SK-N-SH treated with all-trans-retinoic acid at 6 μM for 48 hours (cell line): Measurements from ENCODE around the gene LAMA2.
A peak's percentile ranks its signal among the peaks of the same experiment; 100 is the strongest.

Source experiments
- ATAC-seq: fragments of 200-7000 bp; cut with Tn5 transposase; 3 replicates; pipeline ENCODE4 v1.9.1; 2020; ENCODE audit warnings: mild to moderate bottlenecking, moderate library complexity
- ARNTL ChIP-seq: fragments of 450-650 bp; formaldehyde crosslinking; IDR thresholded peaks from 2 replicates; pipeline ENCODE4 v1.5.0; 2020; ENCODE audit warnings: low read depth, mild to moderate bottlenecking, moderate library complexity, borderline replicate concordance
- BACH2 ChIP-seq: fragments of 250-450 bp; sonication (Bioruptor Pico); IDR thresholded peaks from 2 replicates; pipeline ENCODE4 v1.9.0; 2021; ENCODE audit warnings: mild to moderate bottlenecking, borderline replicate concordance
- CREB5 ChIP-seq: fragments of 250-450 bp; sonication (Bioruptor Pico); IDR thresholded peaks from 2 replicates; pipeline ENCODE4 v1.5.1; 2020; ENCODE audit warnings: low read depth, mild to moderate bottlenecking, moderate library complexity
- CSDC2 ChIP-seq: fragments of 250-450 bp; sonication (Bioruptor Pico); IDR thresholded peaks from 2 replicates; pipeline ENCODE4 v1.5.0; 2020; ENCODE audit warnings: mild to moderate bottlenecking, moderate library complexity
- ESRRG ChIP-seq: fragments of 250-450 bp; sonication (Bioruptor Pico); IDR thresholded peaks from 2 replicates; pipeline ENCODE4 v1.6.1; 2021; ENCODE audit warnings: mild to moderate bottlenecking
- GLIS3 ChIP-seq: fragments of 250-450 bp; sonication (Bioruptor Pico); IDR thresholded peaks from 2 replicates; pipeline ENCODE4 v1.5.0; 2020; ENCODE audit warnings: mild to moderate bottlenecking, moderate library complexity
- ISL1 ChIP-seq: fragments of 250-450 bp; sonication (Bioruptor Pico); IDR thresholded peaks from 2 replicates; pipeline ENCODE4 v2.1.2; 2022; ENCODE audit warnings: mild to moderate bottlenecking, moderate library complexity
- OSR1 ChIP-seq: fragments of 250-450 bp; sonication (Bioruptor Pico); IDR thresholded peaks from 2 replicates; pipeline ENCODE4 v1.8.0; 2022; ENCODE audit warnings: moderate library complexity, mild to moderate bottlenecking, inconsistent platforms
- PATZ1 ChIP-seq: fragments of 250-450 bp; sonication (Bioruptor Pico); IDR thresholded peaks from 2 replicates; pipeline ENCODE4 v1.8.0; 2020; ENCODE audit warnings: mild to moderate bottlenecking, moderate library complexity, borderline replicate concordance
- PPARA ChIP-seq: fragments of 250-450 bp; sonication (Bioruptor Pico); IDR thresholded peaks from 2 replicates; pipeline ENCODE4 v1.5.0; 2020; ENCODE audit warnings: mild to moderate bottlenecking, borderline replicate concordance
- RARB ChIP-seq: fragments of 250-450 bp; sonication (Bioruptor Pico); IDR thresholded peaks from 2 replicates; pipeline ENCODE4 v1.8.0; 2021; ENCODE audit warnings: mild to moderate bottlenecking, moderate library complexity
- SNAI2 ChIP-seq: fragments of 250-450 bp; sonication (Bioruptor Pico); IDR thresholded peaks from 2 replicates; pipeline ENCODE4 v1.5.0; 2020; ENCODE audit warnings: mild to moderate bottlenecking, moderate library complexity
- TCF4 ChIP-seq: fragments of 250-450 bp; sonication (Bioruptor Pico); IDR thresholded peaks from 2 replicates; pipeline ENCODE4 v1.8.0; 2021; ENCODE audit warnings: mild to moderate bottlenecking, moderate library complexity, borderline replicate concordance
- TOX ChIP-seq: fragments of 250-450 bp; sonication (Bioruptor Pico); IDR thresholded peaks from 2 replicates; pipeline ENCODE4 v1.8.0; 2021; ENCODE audit warnings: mild to moderate bottlenecking, moderate library complexity, borderline replicate concordance
- ZC3H10 ChIP-seq: fragments of 250-450 bp; sonication (Bioruptor Pico); IDR thresholded peaks from 2 replicates; pipeline ENCODE4 v1.5.1; 2021; ENCODE audit warnings: mild to moderate bottlenecking, moderate library complexity
- ZFP3 ChIP-seq: fragments of 250-450 bp; sonication (Bioruptor Pico); IDR thresholded peaks from 2 replicates; pipeline ENCODE4 v1.5.0; 2020; ENCODE audit warnings: mild to moderate bottlenecking, moderate library complexity
- ZFP30 ChIP-seq: fragments of 450-650 bp; formaldehyde crosslinking; IDR thresholded peaks from 2 replicates; pipeline ENCODE4 v1.5.0; 2022; ENCODE audit warnings: mild to moderate bottlenecking, moderate library complexity
- ZNF565 ChIP-seq: fragments of 450-650 bp; formaldehyde crosslinking; conservative IDR thresholded peaks from 2 replicates; pipeline ENCODE4 v1.5.0; 2020; ENCODE audit warnings: low read depth, mild to moderate bottlenecking, moderate library complexity
- ZNF70 ChIP-seq: fragments of 450-650 bp; formaldehyde crosslinking; IDR thresholded peaks from 2 replicates; pipeline ENCODE4 v1.5.0; 2020; ENCODE audit warnings: mild to moderate bottlenecking, moderate library complexity
- ZNF8 ChIP-seq: fragments of 450-650 bp; formaldehyde crosslinking; IDR thresholded peaks from 2 replicates; pipeline ENCODE4 v1.5.0; 2020; ENCODE audit warnings: mild to moderate bottlenecking, moderate library complexity
- TF ChIP-seq, protein P1 (sequence below): fragments of 250-450 bp; sonication (Bioruptor Pico); IDR thresholded peaks from 2 replicates; pipeline ENCODE4 v1.8.0; 2021; ENCODE audit warnings: low read depth, mild to moderate bottlenecking, moderate library complexity, borderline replicate concordance
- TF ChIP-seq, protein P2 (sequence below): fragments of 250-450 bp; sonication (Bioruptor Pico); IDR thresholded peaks from 2 replicates; pipeline ENCODE4 v1.5.1; 2021; ENCODE audit warnings: mild to moderate bottlenecking, moderate library complexity

Gene LAMA2

GRCh38 chr6:129350278-129350677, 467.3 kb downstream of the LAMA2 start (continued):
- TF ChIP-seq CSDC2 (CRISPR knock-in tag) (no peak), ARNTL (CRISPR knock-in tag) (no peak), GLIS3 (CRISPR knock-in tag) (no peak), OSR1 (CRISPR knock-in tag) (no peak), ZNF70 (CRISPR knock-in tag) (no peak), ZFP30 (CRISPR knock-in tag) (no peak), TCF4 (no peak), ZNF8 (CRISPR knock-in tag) (no peak)

DNA sequence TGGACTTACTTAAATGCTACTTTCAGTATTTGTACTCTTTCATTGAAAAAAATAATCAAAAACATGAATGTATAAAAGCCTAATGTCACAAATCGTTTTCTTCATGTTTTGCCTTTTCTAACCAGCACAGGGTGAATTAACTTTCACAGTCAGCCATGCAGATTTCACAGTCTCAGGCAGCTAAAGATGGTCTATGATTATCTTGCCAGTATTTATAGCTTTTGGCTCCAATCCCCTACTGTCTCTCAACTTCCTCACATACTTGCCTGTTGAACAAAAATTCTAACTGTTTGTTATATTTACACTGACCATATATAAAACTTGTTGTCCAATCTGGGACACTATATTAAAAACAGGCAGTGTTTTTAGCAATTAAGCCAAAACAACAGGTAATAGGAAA, 468.9 kb downstream of the LAMA2 start:
- 0 out of 3 replicates have a peak, but pooled peaks have one; percentile 31 for ATAC-seq
- TF ChIP-seq, protein P1, sequence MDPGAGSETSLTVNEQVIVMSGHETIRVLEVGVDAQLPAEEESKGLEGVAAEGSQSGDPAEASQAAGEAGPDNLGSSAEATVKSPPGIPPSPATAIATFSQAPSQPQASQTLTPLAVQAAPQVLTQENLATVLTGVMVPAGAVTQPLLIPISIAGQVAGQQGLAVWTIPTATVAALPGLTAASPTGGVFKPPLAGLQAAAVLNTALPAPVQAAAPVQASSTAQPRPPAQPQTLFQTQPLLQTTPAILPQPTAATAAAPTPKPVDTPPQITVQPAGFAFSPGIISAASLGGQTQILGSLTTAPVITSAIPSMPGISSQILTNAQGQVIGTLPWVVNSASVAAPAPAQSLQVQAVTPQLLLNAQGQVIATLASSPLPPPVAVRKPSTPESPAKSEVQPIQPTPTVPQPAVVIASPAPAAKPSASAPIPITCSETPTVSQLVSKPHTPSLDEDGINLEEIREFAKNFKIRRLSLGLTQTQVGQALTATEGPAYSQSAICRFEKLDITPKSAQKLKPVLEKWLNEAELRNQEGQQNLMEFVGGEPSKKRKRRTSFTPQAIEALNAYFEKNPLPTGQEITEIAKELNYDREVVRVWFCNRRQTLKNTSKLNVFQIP (CRISPR knock-in tag) = no peak
- TF ChIP-seq ZNF70 (CRISPR knock-in tag) (no peak), OSR1 (CRISPR knock-in tag) (no peak), ZNF8 (CRISPR knock-in tag) (no peak), PATZ1 (CRISPR knock-in tag) (no peak), ISL1 (no peak), ESRRG (CRISPR knock-in tag) (no peak), BACH2 (CRISPR knock-in tag) (no peak), CREB5 (CRISPR knock-in tag) (no peak), TCF4 (no peak), GLIS3 (CRISPR knock-in tag) (no peak), TOX (CRISPR knock-in tag) (no peak), ZC3H10 (CRISPR knock-in tag) (no peak), ZNF565 (CRISPR knock-in tag) (no peak), ZFP3 (CRISPR knock-in tag) (no peak)
- TF ChIP-seq, protein P2, sequence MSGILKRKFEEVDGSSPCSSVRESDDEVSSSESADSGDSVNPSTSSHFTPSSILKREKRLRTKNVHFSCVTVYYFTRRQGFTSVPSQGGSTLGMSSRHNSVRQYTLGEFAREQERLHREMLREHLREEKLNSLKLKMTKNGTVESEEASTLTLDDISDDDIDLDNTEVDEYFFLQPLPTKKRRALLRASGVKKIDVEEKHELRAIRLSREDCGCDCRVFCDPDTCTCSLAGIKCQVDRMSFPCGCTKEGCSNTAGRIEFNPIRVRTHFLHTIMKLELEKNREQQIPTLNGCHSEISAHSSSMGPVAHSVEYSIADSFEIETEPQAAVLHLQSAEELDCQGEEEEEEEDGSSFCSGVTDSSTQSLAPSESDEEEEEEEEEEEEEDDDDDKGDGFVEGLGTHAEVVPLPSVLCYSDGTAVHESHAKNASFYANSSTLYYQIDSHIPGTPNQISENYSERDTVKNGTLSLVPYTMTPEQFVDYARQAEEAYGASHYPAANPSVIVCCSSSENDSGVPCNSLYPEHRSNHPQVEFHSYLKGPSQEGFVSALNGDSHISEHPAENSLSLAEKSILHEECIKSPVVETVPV (CRISPR knock-in tag) = no peak
- TF ChIP-seq, all 23 proteins: peak for 0

DNA sequence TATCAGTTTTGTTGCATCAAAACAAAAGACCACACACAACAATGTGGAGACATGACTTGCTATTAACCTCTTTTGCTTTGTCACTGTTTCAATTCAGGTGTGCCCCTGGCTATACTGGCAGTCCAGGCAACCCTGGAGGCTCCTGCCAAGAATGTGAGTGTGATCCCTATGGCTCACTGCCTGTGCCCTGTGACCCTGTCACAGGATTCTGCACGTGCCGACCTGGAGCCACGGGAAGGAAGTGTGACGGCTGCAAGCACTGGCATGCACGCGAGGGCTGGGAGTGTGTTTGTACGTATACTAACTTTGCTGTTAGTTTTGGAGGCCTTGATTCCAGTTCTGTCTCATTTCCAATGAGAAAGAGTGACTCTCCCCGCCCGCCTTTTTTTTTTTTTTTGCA, 470.1 kb downstream of the LAMA2 start:
- TF ChIP-seq ZFP3 (CRISPR knock-in tag) = no peak
- no peak for TF ChIP-seq ESRRG (CRISPR knock-in tag)
- TF ChIP-seq TOX (CRISPR knock-in tag) = no peak
- TF ChIP-seq, protein P1 (CRISPR knock-in tag) = no peak
- TF ChIP-seq ZNF8 (CRISPR knock-in tag) = no peak
- TF ChIP-seq ZNF565 (CRISPR knock-in tag) = no peak
- no peak for TF ChIP-seq PPARA (CRISPR knock-in tag)
- TF ChIP-seq ARNTL (CRISPR knock-in tag) = no peak
- TF ChIP-seq ZC3H10 (CRISPR knock-in tag) = no peak
- no peak for TF ChIP-seq ISL1
- no peak for TF ChIP-seq CSDC2 (CRISPR knock-in tag)
- TF ChIP-seq SNAI2 = no peak
- no peak for TF ChIP-seq PATZ1 (CRISPR knock-in tag)
- TF ChIP-seq GLIS3 (CRISPR knock-in tag) = no peak
- no peak for TF ChIP-seq ZNF70 (CRISPR knock-in tag)
- no peak for TF ChIP-seq RARB (CRISPR knock-in tag)
- no peak for TF ChIP-seq BACH2 (CRISPR knock-in tag)
- ATAC-seq = no peak
